ENCODE data around the gene NME7. TPM values are rescaled to one million over a fixed set of nuclear protein-coding genes. Genes with fewer than 3 reads are reported as not detected.
"Not testable (repeated sequence)": the region's sequence is repeated elsewhere in the genome, so short reads cannot be mapped to it uniquely, and the experiment has no call there.

Gene NME7
- total and polyA plus RNA-seq, 4 donors = 6.2 to 43.7 (median 18.0) TPM

GRCh38 chr1:169184812-169185211 lies 182.8 kb downstream of the NME7 start:
- TF ChIP-seq, protein P1, sequence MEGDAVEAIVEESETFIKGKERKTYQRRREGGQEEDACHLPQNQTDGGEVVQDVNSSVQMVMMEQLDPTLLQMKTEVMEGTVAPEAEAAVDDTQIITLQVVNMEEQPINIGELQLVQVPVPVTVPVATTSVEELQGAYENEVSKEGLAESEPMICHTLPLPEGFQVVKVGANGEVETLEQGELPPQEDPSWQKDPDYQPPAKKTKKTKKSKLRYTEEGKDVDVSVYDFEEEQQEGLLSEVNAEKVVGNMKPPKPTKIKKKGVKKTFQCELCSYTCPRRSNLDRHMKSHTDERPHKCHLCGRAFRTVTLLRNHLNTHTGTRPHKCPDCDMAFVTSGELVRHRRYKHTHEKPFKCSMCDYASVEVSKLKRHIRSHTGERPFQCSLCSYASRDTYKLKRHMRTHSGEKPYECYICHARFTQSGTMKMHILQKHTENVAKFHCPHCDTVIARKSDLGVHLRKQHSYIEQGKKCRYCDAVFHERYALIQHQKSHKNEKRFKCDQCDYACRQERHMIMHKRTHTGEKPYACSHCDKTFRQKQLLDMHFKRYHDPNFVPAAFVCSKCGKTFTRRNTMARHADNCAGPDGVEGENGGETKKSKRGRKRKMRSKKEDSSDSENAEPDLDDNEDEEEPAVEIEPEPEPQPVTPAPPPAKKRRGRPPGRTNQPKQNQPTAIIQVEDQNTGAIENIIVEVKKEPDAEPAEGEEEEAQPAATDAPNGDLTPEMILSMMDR (IDR thresholded peaks at IDR 0.05; ENCODE audit: control extremely low read depth, extremely low read depth) = no peak
- no peak overlapping the region for H3K4me3 ChIP-seq
- 44 to 45% methylated on average over 1 of the region's 1 CpG for WGBS, 2 donors

GRCh38 chr1:169180174-169180573 lies 187.4 kb downstream of the NME7 start:
- TF ChIP-seq, protein P1 (IDR thresholded peaks at IDR 0.05; ENCODE audit: control extremely low read depth, extremely low read depth) = no peak
- 92 to 95% methylated on average over 3 of the region's 3 CpGs for WGBS, 2 donors
- no peak overlapping the region for H3K27ac ChIP-seq (ENCODE audit: low read depth in 1 of 2, low read length in 1 of 2)
- ATAC-seq (ENCODE audit: insufficient read depth, low FRiP score) (no peak), DNase-seq (no peak)
- no peaks in the 10 kb centered on the region for H3K27me3 ChIP-seq (ENCODE audit: control insufficient read depth in 3 of 3, insufficient read depth in 3 of 3, low read length in 2 of 3)
- H3K4me3 ChIP-seq = no peak overlapping the region
- no peaks in the 10 kb centered on the region for H3K36me3 ChIP-seq (ENCODE audit: control insufficient read depth in 4 of 4, insufficient read depth in 4 of 4, low read length in 4 of 4)
- no peaks in the 10 kb centered on the region for H3K9me3 ChIP-seq (ENCODE audit: control insufficient read depth in 4 of 4, insufficient read depth in 3 of 4, low read length in 3 of 4)
- H3K9ac ChIP-seq (ENCODE audit: insufficient read depth in 1 of 2, low read length in 2 of 2) = no peak overlapping the region
- no peaks in the 10 kb centered on the region for H3K4me1 ChIP-seq (ENCODE audit: control insufficient read depth in 5 of 5, insufficient read depth in 5 of 5, low read length in 5 of 5)

More at GRCh38 chr1:169184812-169185211, 182.8 kb downstream of the NME7 start:
- H3K4me1 ChIP-seq (ENCODE audit: control insufficient read depth in 5 of 5, insufficient read depth in 5 of 5, low read length in 5 of 5) = peaks cover 0 to 2% (median 0%) of the 10 kb centered on the region in 5 donors
- H3K9me3 ChIP-seq (ENCODE audit: control insufficient read depth in 4 of 4, insufficient read depth in 3 of 4, low read length in 3 of 4) = no peaks in the 10 kb centered on the region
- H3K36me3 ChIP-seq (ENCODE audit: control insufficient read depth in 4 of 4, insufficient read depth in 4 of 4, low read length in 4 of 4) = no peaks in the 10 kb centered on the region
- no peak overlapping the region for H3K27ac ChIP-seq (ENCODE audit: low read depth in 1 of 2, low read length in 1 of 2)
- no peak overlapping the region for H3K9ac ChIP-seq (ENCODE audit: insufficient read depth in 1 of 2, low read length in 2 of 2)
- ATAC-seq (ENCODE audit: insufficient read depth, low FRiP score) (no peak), DNase-seq (no peak)
- H3K27me3 ChIP-seq (ENCODE audit: control insufficient read depth in 3 of 3, insufficient read depth in 3 of 3, low read length in 2 of 3) = no peaks in the 10 kb centered on the region

DNA sequence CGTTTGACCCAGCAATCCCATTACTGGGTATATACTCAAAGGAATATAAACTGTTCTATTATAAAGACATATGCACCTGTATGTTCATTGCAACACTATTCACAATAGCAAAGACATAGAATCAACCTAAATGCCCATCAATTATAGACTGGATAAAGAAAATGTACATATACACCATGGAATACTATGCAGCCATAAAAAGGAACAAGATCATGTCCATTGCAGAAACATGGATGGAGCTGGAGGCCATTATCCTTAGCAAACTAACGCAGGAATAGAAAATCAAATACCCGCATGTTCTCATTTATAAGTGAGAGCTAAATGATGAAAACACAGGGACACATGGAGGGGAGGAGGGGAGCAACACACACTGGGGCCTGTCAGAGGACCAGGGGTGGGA lies 188.2 kb downstream of the NME7 start:
- DNase-seq; ATAC-seq (ENCODE audit: insufficient read depth, low FRiP score); H3K27ac ChIP-seq (ENCODE audit: low read depth in 1 of 2, low read length in 1 of 2); H3K27me3 ChIP-seq (ENCODE audit: control insufficient read depth in 3 of 3, insufficient read depth in 3 of 3, low read length in 2 of 3); H3K36me3 ChIP-seq (ENCODE audit: control insufficient read depth in 4 of 4, insufficient read depth in 4 of 4, low read length in 4 of 4); H3K9ac ChIP-seq (ENCODE audit: insufficient read depth in 1 of 2, low read length in 2 of 2); H3K9me3 ChIP-seq (ENCODE audit: control insufficient read depth in 4 of 4, insufficient read depth in 3 of 4, low read length in 3 of 4); H3K4me3 ChIP-seq; H3K4me1 ChIP-seq (ENCODE audit: control insufficient read depth in 5 of 5, insufficient read depth in 5 of 5, low read length in 5 of 5): not testable (repeated sequence)
- WGBS, 2 donors = 94 to 98% methylated on average over 3 of the region's 3 CpGs

- Histone ChIP-seq H3K4me3 (no peak overlapping the region), H3K9me3 (ENCODE audit: control insufficient read depth in 4 of 4, insufficient read depth in 3 of 4, low read length in 3 of 4) (no peaks in the 10 kb centered on the region), H3K9ac (ENCODE audit: insufficient read depth in 1 of 2, low read length in 2 of 2) (no peak overlapping the region), H3K36me3 (ENCODE audit: control insufficient read depth in 4 of 4, insufficient read depth in 4 of 4, low read length in 4 of 4) (no peaks in the 10 kb centered on the region), H3K27ac (ENCODE audit: low read depth in 1 of 2, low read length in 1 of 2) (no peak overlapping the region), H3K27me3 (ENCODE audit: control insufficient read depth in 3 of 3, insufficient read depth in 3 of 3, low read length in 2 of 3) (no peaks in the 10 kb centered on the region), H3K4me1 (ENCODE audit: control insufficient read depth in 5 of 5, insufficient read depth in 5 of 5, low read length in 5 of 5) (no peaks in the 10 kb centered on the region)
- WGBS, 2 donors = 82 to 89% methylated on average over 2 of the region's 2 CpGs
- DNase-seq (no peak), ATAC-seq (ENCODE audit: insufficient read depth, low FRiP score) (no peak)
- TF ChIP-seq, protein P1 (IDR thresholded peaks at IDR 0.05; ENCODE audit: control extremely low read depth, extremely low read depth) = no peak
Observed at GRCh38 chr1:169175461-169175860, 192.1 kb downstream of the NME7 start.

Data from lung (tissue), 12 donors.